Medulla oblongata (tissue), 1 donor: ENCODE results near the gene ALOX5.

Experiments used
- DNase-seq: peaks from one replicate; pipeline ENCODE4 v3.0.0-alpha.2; 2015; ENCODE audit errors: extremely low spot score

ALOX5 gene

DNA sequence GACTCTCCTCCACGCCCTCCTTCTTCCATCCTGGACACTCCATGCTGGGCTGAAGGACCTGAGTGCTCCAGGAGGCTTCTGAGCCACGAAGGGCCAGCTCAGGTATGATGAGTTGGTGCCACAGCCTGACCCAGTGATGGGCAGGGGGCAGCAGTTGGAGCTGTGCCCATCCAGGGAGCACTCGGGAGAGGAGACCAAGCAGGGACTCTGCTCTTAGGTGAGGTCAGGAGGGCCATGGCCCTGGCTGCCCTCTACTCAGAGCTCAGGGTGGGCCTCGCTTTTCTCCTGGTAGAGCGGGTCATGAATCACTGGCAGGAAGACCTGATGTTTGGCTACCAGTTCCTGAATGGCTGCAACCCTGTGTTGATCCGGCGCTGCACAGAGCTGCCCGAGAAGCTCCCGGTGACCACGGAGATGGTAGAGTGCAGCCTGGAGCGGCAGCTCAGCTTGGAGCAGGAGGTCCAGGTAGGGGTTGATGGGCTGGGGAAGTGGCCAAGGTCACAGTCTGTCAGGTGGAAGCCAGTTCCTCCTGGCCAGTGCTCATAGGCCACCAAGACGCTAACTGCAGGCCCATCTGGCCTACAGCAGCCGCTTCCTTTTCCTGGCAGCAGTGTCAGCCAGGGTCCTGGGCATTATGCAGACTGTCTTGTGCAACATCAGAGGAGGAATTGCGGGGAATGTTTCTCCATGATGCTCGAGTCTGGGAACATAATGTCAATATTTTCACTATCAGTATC, 50.8 kb downstream of the ALOX5 start:
- DNase-seq: peak; percentile 48

DNA sequence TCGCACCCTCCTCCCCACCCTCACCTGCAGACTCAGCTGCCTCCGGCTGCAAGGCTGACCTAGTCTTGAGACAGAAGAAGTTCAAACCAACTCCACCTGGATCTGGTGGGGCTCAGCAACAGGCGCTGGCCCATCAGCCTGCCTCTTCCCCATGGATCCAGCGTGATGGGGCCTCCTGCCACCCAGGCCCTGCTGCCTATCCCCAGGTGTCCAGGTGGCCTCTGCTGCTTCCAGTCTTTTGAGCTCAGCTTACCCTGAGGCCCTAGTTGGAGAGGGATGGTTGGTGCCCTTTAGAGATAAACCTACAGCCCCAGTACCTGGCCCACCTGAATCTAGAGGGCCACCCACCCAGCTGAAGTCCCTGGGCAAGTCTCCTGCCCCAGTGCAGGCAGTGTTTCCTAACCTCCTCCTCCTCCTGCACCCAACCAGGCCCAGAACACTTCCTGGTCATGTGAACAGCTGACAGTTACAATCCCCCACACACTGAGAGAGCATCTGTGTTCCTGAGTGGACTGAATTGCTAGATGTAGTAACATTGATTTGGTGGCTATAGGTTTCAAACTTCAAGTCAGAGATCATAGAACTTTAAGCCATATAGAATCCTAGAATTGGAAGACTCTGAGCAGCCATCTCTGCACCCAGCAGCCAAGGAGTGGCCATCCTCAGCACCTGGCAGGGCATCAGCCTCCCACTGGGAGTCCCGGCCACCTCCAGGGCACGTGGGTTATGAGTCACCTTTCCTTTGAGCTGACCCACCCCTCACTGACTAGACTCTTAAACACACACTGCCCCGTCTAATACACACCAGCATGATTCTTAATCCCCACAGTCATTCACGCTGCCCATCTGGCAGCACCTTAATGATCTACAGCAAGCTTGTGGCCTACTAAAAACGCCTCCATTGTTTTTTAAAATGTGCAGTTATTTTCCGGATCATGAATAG, 51.9 kb downstream of the ALOX5 start:
- no peak for DNase-seq

DNA sequence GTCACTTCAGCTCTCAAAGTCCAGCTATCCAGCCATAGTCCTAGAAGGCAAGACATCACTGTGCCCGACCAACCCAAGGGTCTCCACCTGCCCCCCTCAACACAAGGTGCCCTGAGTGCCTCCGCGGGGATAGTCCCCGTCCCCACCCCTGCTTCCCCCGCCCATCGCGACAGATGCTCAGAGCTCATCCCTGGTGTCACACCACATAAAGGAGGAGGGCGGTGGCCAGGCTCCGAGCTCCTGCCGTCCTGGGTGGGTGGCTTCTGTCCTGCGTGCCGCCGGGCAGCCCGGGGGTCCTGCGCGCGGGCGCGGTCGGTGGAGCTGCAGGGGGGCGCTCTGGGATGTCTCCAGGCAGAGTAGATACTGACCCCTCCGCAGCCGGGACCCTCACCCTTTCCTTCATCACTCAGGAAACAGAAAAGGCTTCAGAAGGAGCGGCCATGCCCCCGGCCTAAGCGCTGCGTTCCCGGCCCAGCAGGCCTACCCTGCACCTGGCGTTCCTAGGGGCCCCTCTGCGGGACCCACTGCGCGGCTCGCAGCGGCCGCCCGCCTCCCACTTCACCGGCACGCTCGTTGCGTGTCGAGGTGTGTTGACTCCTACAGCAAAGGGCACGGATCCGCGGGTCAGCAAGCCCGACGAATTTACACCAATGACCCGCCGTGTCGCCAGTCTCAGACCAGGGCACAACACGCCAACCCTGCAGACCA, 53.4 kb downstream of the ALOX5 start:
- DNase-seq: no peak

DNA sequence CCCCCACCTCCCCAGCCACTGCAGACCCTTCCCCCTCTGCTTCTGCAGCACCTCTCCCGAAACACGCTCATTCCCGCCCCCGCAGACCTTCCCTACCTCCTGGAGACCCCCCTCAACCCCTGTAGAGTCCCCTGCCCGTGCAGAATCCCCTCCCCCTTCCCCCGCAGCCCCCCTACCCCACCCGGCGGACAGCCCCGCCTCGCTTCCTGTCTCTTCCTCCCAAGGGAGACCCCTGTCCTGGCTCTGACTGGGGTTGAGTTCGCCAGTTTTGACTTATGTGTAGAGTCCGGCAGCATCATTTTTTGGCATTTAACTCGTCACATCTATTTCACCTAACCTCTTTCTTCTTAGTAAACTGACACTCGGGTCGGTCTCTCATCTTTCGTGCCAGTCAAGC, 54.0 kb downstream of the ALOX5 start:
- no peak for DNase-seq

DNA sequence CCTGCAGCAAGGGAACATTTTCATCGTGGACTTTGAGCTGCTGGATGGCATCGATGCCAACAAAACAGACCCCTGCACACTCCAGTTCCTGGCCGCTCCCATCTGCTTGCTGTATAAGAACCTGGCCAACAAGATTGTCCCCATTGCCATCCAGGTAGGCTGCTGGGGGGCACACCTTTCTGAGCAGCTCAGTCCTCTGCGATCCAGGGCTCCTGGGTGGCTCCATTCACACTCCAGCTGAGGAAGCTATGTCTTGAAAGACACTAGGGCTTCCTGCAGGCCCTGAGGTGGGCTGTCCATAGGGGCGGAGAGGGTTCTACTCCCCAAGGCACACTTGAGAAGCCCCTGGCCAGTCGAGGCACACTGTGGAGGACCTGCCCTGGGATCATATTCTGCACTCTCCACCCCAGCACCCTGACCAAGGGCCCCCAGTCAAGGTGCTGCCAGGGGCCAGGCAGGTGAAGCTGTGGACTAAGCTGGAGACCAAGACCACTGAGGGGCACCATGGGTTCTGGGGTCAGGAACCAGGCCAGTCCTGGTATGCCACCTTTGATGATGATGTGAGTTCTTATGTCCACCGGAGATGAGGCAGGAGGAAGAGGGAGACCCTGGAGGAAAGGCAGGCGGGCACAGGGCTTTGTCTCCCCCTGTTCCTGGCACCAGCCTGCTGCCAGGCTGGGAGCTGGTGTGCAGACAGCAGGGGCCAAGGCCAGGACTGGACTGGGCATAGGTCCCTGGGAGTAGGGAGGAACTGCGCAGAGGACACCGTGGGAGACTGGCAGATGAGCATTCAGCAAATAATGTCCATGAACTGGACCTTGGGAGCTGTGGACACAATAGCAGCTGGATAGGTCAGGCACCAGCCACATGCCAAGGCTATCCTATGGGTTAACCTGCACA, 54.8 kb downstream of the ALOX5 start:
- no peak for DNase-seq

DNA sequence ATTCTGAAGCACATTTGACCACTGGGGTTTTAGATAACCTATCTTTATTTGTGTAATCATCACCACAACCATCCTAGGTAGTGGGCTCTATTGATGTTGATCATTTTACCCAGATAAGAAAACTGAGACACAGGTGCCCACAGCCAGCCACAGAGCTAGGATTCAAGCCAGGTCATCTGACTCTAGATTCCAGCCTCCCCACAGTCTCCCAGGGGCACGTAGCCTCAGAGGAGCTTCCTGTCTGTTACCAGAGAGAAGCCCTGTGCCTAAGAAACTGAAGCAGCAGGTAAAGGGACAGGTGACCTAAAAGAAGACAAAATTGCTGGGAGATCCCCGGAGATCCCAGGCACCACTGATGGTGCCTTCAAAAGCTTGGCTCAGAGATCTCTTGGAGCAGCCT, 55.8 kb downstream of the ALOX5 start:
- DNase-seq: no peak

DNA sequence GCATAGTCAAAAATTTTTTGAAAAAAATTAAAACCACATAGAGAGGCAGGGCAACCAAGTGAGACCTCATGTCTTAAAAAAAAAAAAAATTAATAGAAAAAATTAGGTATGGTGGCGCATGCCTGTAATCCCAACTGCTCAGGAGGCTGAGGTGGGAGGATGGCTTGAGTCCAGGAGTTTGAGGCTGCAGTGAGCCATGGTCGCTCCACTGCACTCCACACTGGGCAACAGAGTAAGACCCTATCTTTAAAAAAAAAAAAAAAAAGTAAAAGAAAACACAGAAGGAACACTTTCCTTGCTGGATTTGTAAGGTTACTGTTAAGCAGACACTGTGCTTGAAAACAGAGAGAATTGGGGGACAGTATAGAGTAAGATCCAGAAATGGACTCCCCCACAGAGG, 58.1 kb downstream of the ALOX5 start:
- DNase-seq: no peak

DNA sequence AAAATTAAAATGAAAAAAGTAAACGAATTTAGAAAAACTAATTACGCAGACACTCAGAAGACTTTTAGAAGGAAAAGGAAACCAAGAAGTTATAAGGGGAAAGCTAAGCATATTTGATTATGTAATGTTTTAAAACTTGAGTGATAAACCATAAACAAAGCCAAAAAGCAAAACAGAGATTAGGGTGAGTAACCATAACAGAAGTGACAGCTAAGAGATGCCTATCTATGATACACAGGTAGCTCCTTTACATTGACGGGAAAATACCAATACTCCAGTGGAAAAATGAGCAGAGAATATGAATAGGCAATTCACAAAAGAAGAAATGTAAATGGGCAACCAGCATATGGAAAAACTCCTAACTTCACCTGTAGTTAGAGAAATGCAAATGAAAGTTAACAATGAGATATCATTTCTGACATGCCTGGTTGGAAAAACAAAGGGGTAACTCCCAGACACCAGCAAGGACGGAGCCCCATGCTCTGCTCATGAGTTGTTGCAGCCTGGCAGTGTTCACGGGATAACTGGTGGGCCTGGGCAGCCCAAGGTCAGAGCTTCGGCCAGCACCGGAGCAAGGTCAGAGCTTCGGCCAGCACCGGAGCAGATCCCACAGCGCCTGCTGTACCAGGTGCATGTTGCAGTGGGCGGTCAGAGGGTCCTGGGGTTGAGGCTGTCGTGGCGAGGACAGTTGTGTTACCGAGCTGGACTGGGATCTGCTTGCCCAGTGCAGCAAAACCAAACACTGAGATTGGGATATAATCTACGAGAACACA, 58.9 kb downstream of the ALOX5 start:
- no peak for DNase-seq

DNA sequence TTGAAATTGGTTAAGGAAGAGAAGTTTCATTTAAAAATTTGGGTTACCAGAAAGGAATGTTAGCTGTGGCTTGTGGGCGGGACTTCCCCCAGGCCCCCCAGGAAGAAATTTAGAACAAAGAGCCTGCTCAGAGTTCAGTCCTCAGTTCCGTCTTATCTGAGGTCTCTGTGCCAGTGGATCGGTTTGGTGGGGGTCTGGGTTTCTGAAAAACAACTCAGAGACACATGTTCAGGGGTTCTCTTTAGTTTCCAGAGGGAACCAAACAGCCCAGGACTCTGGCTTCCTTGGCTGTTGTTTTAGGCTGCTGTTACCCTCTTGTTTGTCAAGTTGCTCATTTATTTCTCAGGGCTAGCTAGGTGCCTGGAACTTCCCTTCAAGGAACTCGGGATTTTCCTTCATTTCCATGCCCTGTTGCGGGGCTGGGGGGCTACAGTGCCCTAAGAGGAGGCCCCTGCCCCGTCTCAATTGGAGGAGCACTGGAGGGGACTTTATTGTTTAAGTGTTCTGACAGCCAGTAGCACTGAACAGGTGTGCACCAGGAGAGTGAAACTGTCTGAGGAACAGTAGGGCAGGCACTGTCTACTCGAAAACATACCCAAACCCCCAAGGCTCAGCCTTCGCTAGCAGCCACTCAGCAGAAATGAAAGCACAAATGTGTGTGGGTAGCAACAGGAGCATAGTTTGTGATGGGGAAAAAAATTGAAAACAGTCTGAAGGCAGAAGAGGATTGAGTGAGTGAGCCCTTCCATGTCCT, 59.9 kb downstream of the ALOX5 start:
- no peak for DNase-seq

DNA sequence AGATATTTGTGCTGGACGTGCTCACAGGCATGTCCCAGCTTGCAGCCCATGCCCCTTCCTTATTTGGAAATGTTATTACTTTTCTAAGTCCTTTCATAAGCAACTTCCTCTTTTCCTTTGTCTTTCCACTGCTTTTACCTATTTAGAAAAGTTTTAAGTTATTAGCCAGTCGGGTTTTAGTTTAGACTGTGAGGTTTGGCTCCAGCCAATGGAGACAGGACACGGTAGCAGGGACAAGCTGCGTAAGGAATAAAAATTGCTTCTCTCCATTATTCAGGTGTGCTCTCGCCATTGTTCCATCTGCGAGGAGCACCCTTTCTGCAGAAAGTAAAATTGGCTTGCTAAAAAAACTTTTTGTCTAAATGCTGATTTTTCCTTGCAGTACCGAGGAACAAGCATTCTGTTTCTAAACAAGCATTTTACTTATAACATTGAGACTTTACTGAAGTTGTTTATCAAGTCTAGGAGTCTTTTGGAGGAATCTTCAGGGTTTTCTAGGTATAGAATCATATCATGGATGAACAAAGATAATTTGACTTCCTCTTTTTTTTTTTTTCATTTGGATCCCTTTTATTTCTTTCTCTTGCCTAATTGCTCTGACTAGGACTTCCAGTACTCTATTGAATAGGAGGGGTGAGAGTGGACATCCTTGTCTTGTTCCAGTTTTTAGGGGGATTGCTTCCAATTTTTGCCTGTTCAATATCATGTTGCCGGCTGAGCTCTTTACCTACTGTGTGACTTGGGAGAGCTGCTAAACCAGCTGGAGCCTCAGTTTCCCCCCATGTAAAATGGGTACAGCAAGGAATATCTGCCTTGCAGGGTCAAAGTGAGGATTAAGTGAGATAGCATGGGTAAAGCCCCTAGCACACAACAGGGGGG, 63.8 kb downstream of the ALOX5 start:
- no peak for DNase-seq

DNA sequence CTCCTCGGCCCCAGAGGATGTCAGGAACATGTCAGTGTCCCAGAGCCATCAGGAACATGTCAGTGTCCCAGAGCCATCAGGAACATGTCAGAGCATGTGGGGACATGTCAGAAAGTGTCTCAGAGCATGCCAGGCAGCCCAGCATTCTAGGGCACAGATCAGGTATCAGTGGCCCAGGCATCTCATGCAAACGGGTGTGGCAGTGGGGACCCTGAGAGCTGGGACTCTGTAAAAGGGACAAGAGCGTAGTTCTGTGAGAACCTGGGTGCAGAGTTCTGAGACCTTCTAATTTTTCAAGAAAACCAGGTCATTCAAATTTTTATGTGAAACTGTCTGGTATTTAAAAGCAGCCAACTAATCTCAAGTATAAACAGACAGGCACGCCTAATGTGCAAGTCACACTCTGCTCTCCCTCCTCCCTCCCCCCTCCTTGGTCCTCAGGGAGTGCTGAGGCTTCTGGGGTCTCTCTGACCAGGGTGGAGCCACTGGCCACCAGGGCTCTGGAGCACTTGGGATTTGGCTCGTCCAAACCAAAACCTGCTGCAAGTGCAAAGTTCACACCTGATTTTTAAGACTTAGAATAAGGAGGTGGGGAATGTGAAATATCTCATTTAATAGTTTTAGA, 64.6 kb downstream of the ALOX5 start:
- no peak for DNase-seq

DNA sequence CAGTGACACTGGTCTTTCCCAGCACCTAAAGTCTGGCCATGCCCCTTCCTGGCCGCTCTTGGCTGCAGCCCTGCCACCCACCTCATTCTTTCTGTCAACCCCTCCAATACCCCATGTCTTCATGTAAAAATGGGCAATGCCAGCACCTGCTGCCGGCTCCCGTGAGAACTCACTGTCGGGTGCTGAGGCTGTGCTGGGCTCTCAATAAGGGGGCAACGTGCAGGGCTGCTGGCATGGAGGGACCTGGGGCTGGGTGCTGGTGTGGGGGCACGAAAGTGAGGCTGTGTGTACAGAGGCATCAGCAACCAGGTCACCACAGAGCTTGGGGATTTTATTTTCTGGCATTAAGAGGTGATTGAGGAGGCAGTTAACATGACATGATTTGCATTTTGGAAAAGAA, 65.3 kb downstream of the ALOX5 start:
- DNase-seq: no peak

DNA sequence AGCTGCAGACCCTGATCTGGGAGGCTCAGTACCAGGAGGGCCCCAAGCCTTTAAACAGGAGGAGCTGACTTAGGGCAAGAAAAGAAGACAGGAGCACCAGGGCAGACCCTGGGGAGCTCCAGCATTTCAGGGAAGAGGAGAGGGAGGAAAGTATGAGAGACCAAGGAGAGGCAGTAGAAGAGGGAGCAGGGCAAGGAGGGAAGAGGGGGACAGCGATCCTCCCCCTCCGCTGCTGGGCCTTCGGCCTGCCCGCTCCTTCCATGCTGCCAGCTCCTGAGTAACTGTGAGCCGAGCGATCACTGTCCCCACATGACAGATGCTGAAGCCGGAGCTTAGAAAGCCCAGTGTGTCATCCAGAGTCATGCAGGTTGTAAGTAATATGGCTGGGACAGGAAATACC, 65.9 kb downstream of the ALOX5 start:
- no peak for DNase-seq

DNA sequence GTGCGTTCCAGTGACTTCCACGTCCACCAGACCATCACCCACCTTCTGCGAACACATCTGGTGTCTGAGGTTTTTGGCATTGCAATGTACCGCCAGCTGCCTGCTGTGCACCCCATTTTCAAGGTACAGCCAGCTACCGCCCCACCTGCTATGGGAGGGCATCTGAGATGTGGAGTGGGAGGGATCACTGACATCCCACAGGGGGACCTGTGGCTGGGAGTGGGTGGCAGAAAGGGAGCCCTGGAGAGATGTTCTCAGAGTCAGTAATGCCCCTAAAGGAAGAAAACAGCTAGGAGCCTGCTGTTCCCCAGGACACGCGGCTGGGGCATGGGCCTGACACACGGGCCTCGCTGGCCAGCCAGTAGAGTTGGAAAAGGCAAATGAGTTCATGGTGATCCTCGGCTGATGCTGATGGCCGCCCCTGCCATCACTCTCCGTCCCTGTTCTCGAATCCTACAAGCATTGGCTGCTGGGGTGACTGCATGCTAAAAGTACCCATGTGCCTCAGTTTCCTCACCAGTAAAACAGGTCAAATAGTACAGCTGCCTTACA, 66.6 kb downstream of the ALOX5 start:
- no peak for DNase-seq

DNA sequence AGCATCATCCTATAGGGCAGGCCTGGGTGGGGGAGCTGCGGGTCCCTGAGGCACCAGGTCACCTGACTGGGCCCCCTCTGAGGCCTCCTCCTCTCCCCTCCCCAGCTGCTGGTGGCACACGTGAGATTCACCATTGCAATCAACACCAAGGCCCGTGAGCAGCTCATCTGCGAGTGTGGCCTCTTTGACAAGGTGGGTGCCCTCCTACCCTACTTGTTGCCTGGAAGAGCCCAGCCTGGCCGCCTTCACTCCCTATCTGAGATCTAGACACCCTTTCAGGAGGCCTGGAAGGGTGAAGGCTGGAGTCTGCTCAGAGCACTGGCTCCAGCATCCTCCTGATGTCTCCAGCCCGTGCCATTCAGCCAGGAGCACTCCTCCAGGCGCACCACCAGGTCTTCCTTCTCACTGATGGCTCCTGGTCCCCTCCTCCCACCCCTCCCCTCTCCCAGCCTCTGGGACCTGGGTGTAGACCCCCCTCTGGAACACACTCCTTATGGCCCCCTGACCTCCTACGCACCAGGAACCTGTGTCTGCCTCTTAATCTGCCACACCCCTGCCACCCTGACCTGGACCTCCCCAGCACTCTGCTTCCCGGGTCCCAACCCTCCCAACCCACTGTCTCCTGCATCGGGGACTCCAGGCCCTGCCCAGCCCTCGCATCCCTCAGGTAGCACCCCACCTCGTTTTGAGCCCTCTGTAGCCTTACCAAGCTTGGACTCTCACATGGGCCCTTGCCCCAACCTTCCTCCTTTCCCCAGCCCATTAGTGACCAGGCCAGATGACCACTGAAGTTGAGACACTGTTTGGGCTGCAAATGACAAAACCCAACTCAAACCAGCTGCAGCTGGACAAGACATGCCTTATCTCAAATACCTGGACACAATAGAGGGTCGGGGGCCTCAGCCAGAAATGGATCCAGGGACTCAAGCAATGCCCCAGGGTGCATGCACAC, 67.5 kb downstream of the ALOX5 start:
- DNase-seq: no peak

DNA sequence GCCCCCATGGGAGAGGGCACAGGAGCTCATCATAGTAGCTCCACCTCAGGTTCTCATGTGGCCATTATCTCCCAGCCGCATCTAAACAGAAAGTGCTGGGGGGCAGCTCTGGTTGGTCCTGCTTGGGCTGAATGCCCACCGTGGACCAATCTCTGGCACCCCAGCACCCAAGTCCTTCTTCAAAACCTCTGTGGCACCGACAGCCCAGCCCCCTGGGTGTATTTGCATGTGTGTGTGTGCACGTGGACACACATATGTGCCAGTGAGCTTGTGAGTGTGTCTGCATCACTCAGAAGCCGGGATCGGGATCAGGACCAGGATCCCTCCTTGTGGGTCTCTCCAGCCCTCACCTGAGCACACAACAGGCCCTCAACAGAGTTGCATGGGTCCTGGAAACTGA, 68.2 kb downstream of the ALOX5 start:
- no peak for DNase-seq

DNA sequence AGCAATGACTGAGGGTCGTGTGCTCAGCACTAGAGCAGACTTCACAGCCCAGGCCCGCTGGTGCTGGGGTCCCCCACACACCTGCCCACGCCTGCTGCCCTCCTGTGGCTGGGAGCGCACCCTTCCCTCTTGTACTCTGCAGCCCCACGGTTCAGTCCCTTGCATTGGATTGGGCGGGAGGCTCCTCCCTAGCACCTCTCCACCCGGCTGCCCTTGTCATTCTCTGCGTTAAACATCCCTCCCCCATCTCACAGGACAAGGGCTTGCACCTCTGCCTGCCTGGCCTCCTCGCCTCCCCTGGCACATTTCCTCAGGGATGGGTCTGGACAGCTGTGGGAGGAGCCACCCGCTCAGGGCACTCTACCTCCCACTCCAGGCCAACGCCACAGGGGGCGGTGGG, 68.6 kb downstream of the ALOX5 start:
- no peak for DNase-seq
